Neuronal stem cell (in vitro differentiated cells): Measurements from ENCODE around the gene BDH2.
A peak's percentile ranks its signal among the peaks of the same experiment; 100 is the strongest.

ENCODE experiments used
- DNase-seq: peaks from one replicate; pipeline ENCODE4 v3.0.0-alpha.2; 2013; ENCODE audit warnings: low spot score
- H2AFZ ChIP-seq: one replicate; pipeline ENCODE4 v1.6.1; 2013; ENCODE audit warnings: mild to moderate bottlenecking, low read length, inconsistent platforms
- H2AK5ac ChIP-seq: 2 replicates; pipeline ENCODE4 v1.6.1; 2013; ENCODE audit warnings: low read depth, mild to moderate bottlenecking, inconsistent platforms, low read length, moderate library complexity, mixed read lengths
- H2BK120ac ChIP-seq: 2 replicates; pipeline ENCODE4 v1.6.1; 2013; ENCODE audit warnings: low read depth, mild to moderate bottlenecking, inconsistent platforms, low read length, moderate library complexity, mixed read lengths
- H2BK12ac ChIP-seq: one replicate; pipeline ENCODE4 v1.6.1; 2013; ENCODE audit warnings: low read length, inconsistent platforms
- H2BK15ac ChIP-seq: 2 replicates; pipeline ENCODE4 v1.6.1; 2013; ENCODE audit warnings: mild to moderate bottlenecking, low read length, inconsistent platforms, mixed read lengths
- H2BK5ac ChIP-seq: one replicate; pipeline ENCODE4 v1.6.1; 2013; ENCODE audit warnings: inconsistent platforms, mild to moderate bottlenecking, low read length, moderate library complexity
- H3K14ac ChIP-seq: one replicate; pipeline ENCODE4 v1.6.1; 2013; ENCODE audit warnings: low read length, inconsistent platforms
- H3K18ac ChIP-seq: 2 replicates; pipeline ENCODE4 v1.6.1; 2013; ENCODE audit warnings: low read length, inconsistent platforms
- H3K23ac ChIP-seq: 2 replicates; pipeline ENCODE4 v1.6.1; 2013; ENCODE audit warnings: low read depth, mild to moderate bottlenecking, mixed read lengths, low read length, inconsistent platforms; ENCODE audit not compliant: poor library complexity
- H3K27ac ChIP-seq: replicated peaks from 3 replicates; pipeline ENCODE4 v1.5.1; 2013; ENCODE audit warnings: low read length, inconsistent platforms
- H3K27me3 ChIP-seq, 3 experiments: 2 replicates each; pipeline ENCODE4 v1.6.1; 2013; ENCODE audit warnings: low read length in 3 of 3, mild to moderate bottlenecking in 2 of 3, inconsistent platforms in 1 of 3, low read depth in 1 of 3, mixed read lengths in 1 of 3, moderate library complexity in 1 of 3; ENCODE audit not compliant: control insufficient read depth in 3 of 3, insufficient read depth in 3 of 3
- H3K36me3 ChIP-seq, 2 donors: replicated peaks in 1 of 2; 2 replicates each; pipeline ENCODE4 v1.6.1; 2013; ENCODE audit warnings: low read length in 2 of 2; ENCODE audit not compliant: control insufficient read depth in 2 of 2, insufficient read depth in 2 of 2
- H3K4ac ChIP-seq: 2 replicates; pipeline ENCODE4 v1.6.1; 2013; ENCODE audit warnings: inconsistent platforms, mild to moderate bottlenecking, low read length, moderate library complexity
- H3K4me1 ChIP-seq, 2 donors: 1 replicate in 1 of 2; 2 replicates in 1 of 2; pipeline ENCODE4 v1.6.1; 2013; ENCODE audit warnings: low read length in 2 of 2, low read depth in 1 of 2; ENCODE audit not compliant: control insufficient read depth in 2 of 2, insufficient read depth in 1 of 2
- H3K4me2 ChIP-seq: one replicate; pipeline ENCODE4 v1.6.1; 2013; ENCODE audit warnings: mild to moderate bottlenecking, low read length, inconsistent platforms; ENCODE audit not compliant: insufficient read depth, poor library complexity, severe bottlenecking
- H3K4me3 ChIP-seq, 2 donors: 2 replicates each; pipeline ENCODE4 v1.5.1; 2013; ENCODE audit warnings: low read length in 2 of 2, mild to moderate bottlenecking in 2 of 2, inconsistent platforms in 1 of 2, moderate library complexity in 1 of 2
- H3K79me1 ChIP-seq: one replicate; pipeline ENCODE4 v1.6.1; 2013; ENCODE audit warnings: low read depth, mild to moderate bottlenecking, inconsistent platforms, low read length, moderate library complexity
- H3K9ac ChIP-seq: one replicate; pipeline ENCODE4 v1.6.1; 2013; ENCODE audit warnings: mild to moderate bottlenecking, low read depth, low read length, inconsistent platforms; ENCODE audit not compliant: poor library complexity
- H3K9me3 ChIP-seq, 2 donors: replicated peaks in 1 of 2; 2 replicates each; pipeline versions ENCODE3 to v1.6.1; 2013; ENCODE audit warnings: low read length in 2 of 2, mild to moderate bottlenecking in 2 of 2, inconsistent platforms in 1 of 2, low read depth in 1 of 2, mixed read lengths in 1 of 2, moderate library complexity in 1 of 2; ENCODE audit not compliant: control insufficient read depth in 2 of 2, insufficient read depth in 1 of 2
- H4K8ac ChIP-seq: one replicate; pipeline ENCODE4 v1.6.1; 2013; ENCODE audit warnings: low read depth, mild to moderate bottlenecking, inconsistent platforms, low read length, moderate library complexity
- H4K91ac ChIP-seq: one replicate; pipeline ENCODE4 v1.6.1; 2013; ENCODE audit warnings: low read length, low read depth, mild to moderate bottlenecking, inconsistent platforms; ENCODE audit not compliant: poor library complexity
- WGBS, 2 donors: extraction: QIAGEN DNeasy Blood & Tissue Kit; methylation state at CpG; one replicate each; pipeline ENCODE4 v1.1.7; 2013; ENCODE audit warnings: missing lambda C conversion rate in 2 of 2, mixed read lengths in 1 of 2; ENCODE audit not compliant: insufficient read length in 2 of 2, insufficient replicate concordance in 1 of 2; ENCODE audit errors: extremely low coverage in 2 of 2; 5-methylcytosine and 5-hydroxymethylcytosine counted together

Gene BDH2

DNA sequence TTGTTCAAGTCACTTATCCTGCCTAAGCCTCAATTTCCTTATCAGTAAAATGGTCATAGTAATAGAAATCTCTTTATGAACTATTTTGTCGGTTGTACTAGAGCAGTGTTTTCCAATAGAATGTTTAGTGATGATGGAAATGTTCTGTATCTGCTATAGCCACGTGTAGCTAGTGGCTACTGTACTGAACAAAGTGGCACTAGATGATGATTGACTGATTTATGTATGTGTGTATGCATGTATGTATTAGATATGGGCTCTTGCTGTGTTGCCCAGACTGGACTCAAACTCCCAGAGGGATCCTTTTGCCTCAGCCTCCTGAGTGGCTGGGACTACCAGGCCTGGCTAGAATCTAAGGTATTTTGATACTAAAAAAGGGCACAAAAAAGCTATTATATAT, 55.5 kb downstream of the BDH2 start:
- Histone ChIP-seq H3K14ac (no peak overlapping the region), H2BK15ac (no peak overlapping the region), H3K79me1 (no peaks in the 10 kb centered on the region), H2BK120ac (no peak overlapping the region), H3K18ac (no peak overlapping the region), H3K4me2 (no peak overlapping the region), H4K91ac (no peak overlapping the region), H3K36me3 (peaks cover 0 to 29% of the 10 kb centered on the region in 2 donors), H3K4me1 (no peaks in the 10 kb centered on the region), H3K4me3 (no peak overlapping the region), H3K23ac (no peak overlapping the region), H3K9ac (no peak overlapping the region), H4K8ac (no peak overlapping the region), H2AK5ac (no peak overlapping the region), H2BK5ac (no peak overlapping the region), H2BK12ac (no peak overlapping the region), H3K9me3 (no peaks in the 10 kb centered on the region), H3K27ac (no peak overlapping the region), H3K27me3 (no peaks in the 10 kb centered on the region), H2AFZ (no peak overlapping the region), H3K4ac (no peak overlapping the region)
- no CpG with 5 or more reads among the region's 2 CpGs for WGBS, 2 donors
- no peak for DNase-seq

DNA sequence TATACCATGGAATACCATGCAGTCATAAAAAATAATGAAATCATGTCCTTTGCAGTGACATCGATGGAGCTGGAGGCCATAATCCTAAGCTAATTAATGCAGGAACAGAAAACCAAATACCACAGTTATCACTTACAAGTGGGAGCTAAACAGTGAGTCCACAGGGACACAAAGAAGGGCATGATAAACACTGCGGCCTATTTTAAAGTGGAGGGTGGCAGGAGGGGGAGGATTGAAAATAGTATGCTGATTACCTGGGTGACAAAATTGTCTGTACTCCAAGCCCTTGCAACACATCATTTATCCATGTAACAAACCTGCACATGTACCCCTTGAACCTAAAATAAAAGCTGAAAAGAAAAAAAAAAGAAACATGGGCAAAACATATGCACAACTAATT, 63.5 kb downstream of the BDH2 start:
- H3K4me3 ChIP-seq = no peak overlapping the region
- WGBS, 2 donors = no CpG with 5 or more reads among the region's 2 CpGs
- no peaks in the 10 kb centered on the region for H3K36me3 ChIP-seq
- H3K27me3 ChIP-seq = no peaks in the 10 kb centered on the region
- no peak overlapping the region for H3K9ac ChIP-seq
- no peaks in the 10 kb centered on the region for H3K4me1 ChIP-seq
- H2AK5ac ChIP-seq = no peak overlapping the region
- no peak overlapping the region for H4K91ac ChIP-seq
- H3K23ac ChIP-seq = no peak overlapping the region
- H2BK5ac ChIP-seq = no peak overlapping the region
- H2BK15ac ChIP-seq = no peak overlapping the region
- no peak overlapping the region for H3K14ac ChIP-seq
- no peaks in the 10 kb centered on the region for H3K79me1 ChIP-seq
- no peak overlapping the region for H3K4ac ChIP-seq
- H2BK12ac ChIP-seq = no peak overlapping the region
- H4K8ac ChIP-seq = no peak overlapping the region
- no peak overlapping the region for H2BK120ac ChIP-seq
- no peak overlapping the region for H2AFZ ChIP-seq
- no peak overlapping the region for H3K27ac ChIP-seq
- H3K9me3 ChIP-seq = peaks cover 0 to 2% of the 10 kb centered on the region in 2 donors
- H3K4me2 ChIP-seq = no peak overlapping the region
- no peak for DNase-seq
- no peak overlapping the region for H3K18ac ChIP-seq

DNA sequence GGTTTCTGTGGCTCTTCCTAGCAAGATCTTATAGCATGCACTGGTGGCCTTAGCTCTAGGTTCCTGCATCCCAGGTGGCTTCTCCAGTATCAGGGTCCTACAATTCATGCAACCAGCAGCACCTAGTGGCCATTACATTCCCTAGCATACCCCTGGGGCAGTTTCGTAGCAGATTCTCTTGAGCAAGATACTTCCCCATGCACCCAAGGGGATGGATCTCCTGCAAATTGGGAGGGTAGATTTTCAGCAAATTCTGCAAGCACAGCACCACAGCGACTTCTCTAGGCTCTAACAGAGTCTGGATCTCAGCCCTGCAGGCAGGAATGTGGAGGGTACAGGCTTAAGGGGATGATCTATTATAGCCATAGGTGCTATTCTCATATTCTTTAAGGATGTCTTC, 67.1 kb downstream of the BDH2 start:
- peaks cover 0 to 2% of the 10 kb centered on the region in 2 donors for H3K9me3 ChIP-seq
- no peak overlapping the region for H4K91ac ChIP-seq
- no peak overlapping the region for H2BK15ac ChIP-seq
- no peak overlapping the region for H2AK5ac ChIP-seq
- no peak overlapping the region for H3K4ac ChIP-seq
- H3K79me1 ChIP-seq = no peaks in the 10 kb centered on the region
- no peaks in the 10 kb centered on the region for H3K4me1 ChIP-seq
- H3K27ac ChIP-seq = no peak overlapping the region
- no peaks in the 10 kb centered on the region for H3K27me3 ChIP-seq
- H4K8ac ChIP-seq = no peak overlapping the region
- H3K23ac ChIP-seq = no peak overlapping the region
- no peak overlapping the region for H3K14ac ChIP-seq
- DNase-seq = peak; percentile 9
- peaks cover 0 to 8% of the 10 kb centered on the region in 2 donors for H3K36me3 ChIP-seq
- H3K4me3 ChIP-seq = no peak overlapping the region
- no CpG with 5 or more reads among the region's 2 CpGs for WGBS, 2 donors
- no peak overlapping the region for H2AFZ ChIP-seq
- no peak overlapping the region for H2BK12ac ChIP-seq
- H3K9ac ChIP-seq = no peak overlapping the region
- no peak overlapping the region for H3K4me2 ChIP-seq
- H2BK5ac ChIP-seq = no peak overlapping the region
- H2BK120ac ChIP-seq = no peak overlapping the region
- H3K18ac ChIP-seq = no peak overlapping the region

DNA sequence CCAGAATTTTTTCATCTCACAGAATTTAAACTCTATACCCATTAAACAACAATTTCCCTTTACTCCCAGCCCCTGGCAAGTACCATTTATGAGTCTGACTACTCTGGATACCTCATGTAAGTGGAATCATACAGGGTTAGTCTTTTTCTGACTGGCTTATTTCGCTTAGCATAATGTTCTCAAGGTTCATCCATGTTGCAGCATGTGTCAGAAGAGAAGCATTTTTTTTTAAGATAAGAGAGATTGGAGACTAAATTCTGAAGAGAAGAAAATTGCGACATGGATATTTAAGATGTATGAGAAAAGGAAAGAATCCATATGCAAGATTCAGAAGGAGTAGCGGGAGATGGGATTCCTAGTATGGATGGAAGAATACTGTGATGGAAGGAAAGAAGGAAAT, 68.8 kb downstream of the BDH2 start:
- no peaks in the 10 kb centered on the region for H3K79me1 ChIP-seq
- no peak overlapping the region for H2BK120ac ChIP-seq
- no peak overlapping the region for H2BK5ac ChIP-seq
- H3K36me3 ChIP-seq = peaks cover 0 to 8% of the 10 kb centered on the region in 2 donors
- no peak overlapping the region for H3K18ac ChIP-seq
- no peak overlapping the region for H3K4ac ChIP-seq
- H3K4me3 ChIP-seq = no peak overlapping the region
- no peak overlapping the region for H4K91ac ChIP-seq
- no peak overlapping the region for H2AK5ac ChIP-seq
- WGBS, 2 donors = no CpG with 5 or more reads among the region's 3 CpGs
- no peak overlapping the region for H2BK12ac ChIP-seq
- H3K23ac ChIP-seq = no peak overlapping the region
- H3K27me3 ChIP-seq = no peaks in the 10 kb centered on the region
- DNase-seq = no peak
- no peak overlapping the region for H3K14ac ChIP-seq
- H3K9me3 ChIP-seq = peaks cover 0 to 2% of the 10 kb centered on the region in 2 donors
- no peak overlapping the region for H4K8ac ChIP-seq
- H3K9ac ChIP-seq = no peak overlapping the region
- H3K4me1 ChIP-seq = no peaks in the 10 kb centered on the region
- H3K27ac ChIP-seq = no peak overlapping the region
- no peak overlapping the region for H3K4me2 ChIP-seq
- H2AFZ ChIP-seq = no peak overlapping the region
- no peak overlapping the region for H2BK15ac ChIP-seq
